Gastrocnemius medialis (tissue), 4 donors: Measurements from ENCODE around the gene SRRM2. TPM values are rescaled to one million over a fixed set of nuclear protein-coding genes. Genes with fewer than 3 reads are reported as not detected.

ENCODE experiments used
- ATAC-seq, 2 donors: fragments of 150-250 bp; one replicate each; pipeline ENCODE4 v1.9.1; 2016
- DNase-seq, 2 donors: peaks; one replicate each; pipeline ENCODE4 v3.0.0-alpha.2; 2019
- H3K27ac ChIP-seq, 4 donors: fragments of 200-600 bp; sonication (generic); 1 replicate in 1 of 4; 2 replicates in 3 of 4; pipeline ENCODE4 v1.5.1; 2016 to 2018; ENCODE audit warnings: mild to moderate bottlenecking in 2 of 4, moderate library complexity in 1 of 4
- H3K27me3 ChIP-seq, 3 donors: fragments of 200-600 bp; sonication (generic) in 2 of 3; 1 replicate in 1 of 3; 2 replicates in 2 of 3; pipeline versions ENCODE4 v1.5.1 to v1.6.0; 2016 to 2019; ENCODE audit warnings: mild to moderate bottlenecking in 1 of 3, moderate library complexity in 1 of 3
- H3K36me3 ChIP-seq, 2 donors: fragments of 200-600 bp; sonication (generic) in 1 of 2; one replicate each; pipeline ENCODE4 v1.5.1; 2017 to 2018
- H3K4me1 ChIP-seq, 2 donors: fragments of 200-600 bp; sonication (generic) in 1 of 2; one replicate each; pipeline ENCODE4 v1.5.1; 2016 to 2017; ENCODE audit warnings: mild to moderate bottlenecking in 2 of 2
- H3K4me3 ChIP-seq, 4 donors: fragments of 200-600 bp; sonication (generic) in 3 of 4; 1 replicate in 1 of 4; 2 replicates in 3 of 4; pipeline ENCODE4 v1.5.1; 2016 to 2019; ENCODE audit warnings: mild to moderate bottlenecking in 2 of 4
- H3K9me3 ChIP-seq, 3 donors: fragments of 200-600 bp; sonication (generic) in 2 of 3; 1 replicate in 1 of 3; 2 replicates in 2 of 3; pipeline ENCODE4 v1.5.1; 2016 to 2019
- CTCF ChIP-seq, 5 experiments: fragments of 450-650 bp in 3 of 5; fragments of 200-600 bp in 2 of 5; sonication (generic) in 2 of 5; IDR thresholded peaks in 4 of 5; conservative IDR thresholded peaks in 1 of 5; 1 replicate in 4 of 5; 2 replicates in 1 of 5; pipeline ENCODE4 v1.5.1; 2016 to 2019; ENCODE audit warnings: antibody characterized with exemption in 5 of 5, mild to moderate bottlenecking in 3 of 5, moderate library complexity in 3 of 5
- POLR2A ChIP-seq, 2 donors: fragments of 450-650 bp; IDR thresholded peaks; one replicate each; pipeline ENCODE4 v1.6.1; 2017; ENCODE audit warnings: antibody characterized with exemption in 2 of 2, mild to moderate bottlenecking in 2 of 2, moderate library complexity in 2 of 2
- in situ Hi-C, 4 donors: fragments of 200-750 bp; cut with MboI; loops; one replicate each; pipeline versions ENCODE4 v1.15.0 to v1.8.0; 2017; ENCODE audit warnings: low sequenced_read_pairs in 4 of 4
- intact Hi-C: fragments of 100-400 bp; cut with DNase I; formaldehyde crosslinking; loops from one replicate; pipeline ENCODE4 v1.15.1; 2023; ENCODE audit warnings: low total_unique reads
- total RNA-seq, 4 donors: library from RNA; depleted of rRNA; stranded (reverse); fragments of >200 nt; gene quantifications; one replicate each; pipeline versions ENCODE4 v1.1.0 to v1.2.3, GENCODE V29; 2016

SRRM2 gene
- total RNA-seq, 4 donors from 2014 or later: 151 to 205 (median 164) TPM

GRCh38 chr16:2748757-2749455 lies 3.5 kb upstream of the SRRM2 start:
- H3K27ac ChIP-seq: no peak overlapping the region
- peaks cover 0 to 5% of the 10 kb centered on the region in 2 donors for H3K36me3 ChIP-seq
- H3K4me3 ChIP-seq: no peak overlapping the region
- no peaks in the 10 kb centered on the region for H3K9me3 ChIP-seq
- H3K27me3 ChIP-seq: no peaks in the 10 kb centered on the region
- no peak for DNase-seq
- TF ChIP-seq CTCF (IDR thresholded peaks at IDR 0.05 in 4 of 5, conservative IDR thresholded peaks at IDR 0.05 in 1 of 5) (no peak), POLR2A (IDR thresholded peaks at IDR 0.05) (no peak)
- no peak for ATAC-seq
- H3K4me1 ChIP-seq: peaks cover 8 to 13% of the 10 kb centered on the region in 2 donors
- intact Hi-C loops: no loop called here
- in situ Hi-C loops: no loop called here

- H3K27me3 ChIP-seq: no peaks in the 10 kb centered on the region
These were observed 3.0 kb upstream of the SRRM2 start for GRCh38 chr16:2749476-2749875.

GRCh38 chr16:2749936-2750335 lies 2.5 kb upstream of the SRRM2 start:
- intact Hi-C loops: loop anchor here (5.0 to 10.0 kb wide), 4 partner anchors 55 to 482 kb away; partner anchors contain the start of genes CEMP1 and FLYWCH1
- no peak for ATAC-seq
- Histone ChIP-seq H3K27me3 (no peaks in the 10 kb centered on the region), H3K4me3 (no peak overlapping the region), H3K4me1 (peaks cover 17 to 23% of the 10 kb centered on the region in 2 donors), H3K36me3 (peaks cover 0 to 5% of the 10 kb centered on the region in 2 donors), H3K27ac (no peak overlapping the region), H3K9me3 (no peaks in the 10 kb centered on the region)
- in situ Hi-C loops: no loop called here
- TF ChIP-seq CTCF (IDR thresholded peaks at IDR 0.05 in 4 of 5, conservative IDR thresholded peaks at IDR 0.05 in 1 of 5): no peak
- no peak for TF ChIP-seq POLR2A (IDR thresholded peaks at IDR 0.05)
- no peak for DNase-seq

More at GRCh38 chr16:2749476-2749875, 3.0 kb upstream of the SRRM2 start:
- no peak for ATAC-seq
- TF ChIP-seq POLR2A (IDR thresholded peaks at IDR 0.05): no peak
- no peak for TF ChIP-seq CTCF (IDR thresholded peaks at IDR 0.05 in 4 of 5, conservative IDR thresholded peaks at IDR 0.05 in 1 of 5)
- intact Hi-C loops (no loop called here), in situ Hi-C loops (no loop called here)
- H3K27ac ChIP-seq: no peak overlapping the region
- peaks cover 0 to 5% of the 10 kb centered on the region in 2 donors for H3K36me3 ChIP-seq
- H3K9me3 ChIP-seq: no peaks in the 10 kb centered on the region
- no peak overlapping the region for H3K4me3 ChIP-seq
- no peak for DNase-seq
- H3K4me1 ChIP-seq: peaks cover 13 to 18% of the 10 kb centered on the region in 2 donors

GRCh38 chr16:2751577-2752034 lies 832 bp upstream of the SRRM2 start:
- H3K4me3 ChIP-seq: peak overlapping the region; percentile 83 to 96 (median 88)
- intact Hi-C loops: loop anchor here (1.0 to 10.0 kb wide), 8 partner anchors 26 to 481 kb away; partner anchors contain the start of genes CEMP1, ELOB, FLYWCH1 and PKMYT1

More at GRCh38 chr16:2751577-2752034, 832 bp upstream of the SRRM2 start:
- TF ChIP-seq POLR2A (IDR thresholded peaks at IDR 0.05): no peak
- TF ChIP-seq CTCF (IDR thresholded peaks at IDR 0.05 in 4 of 5, conservative IDR thresholded peaks at IDR 0.05 in 1 of 5): no peak
- peaks cover 0 to 5% of the 10 kb centered on the region in 2 donors for H3K36me3 ChIP-seq
- no peaks in the 10 kb centered on the region for H3K9me3 ChIP-seq
- peaks cover 34 to 40% of the 10 kb centered on the region in 2 donors for H3K4me1 ChIP-seq
- in situ Hi-C loops: no loop called here
- H3K27ac ChIP-seq: peak overlapping the region; percentile 90 to 100 (median 97)
- peak in 1 of 2 donors; percentile 36 for DNase-seq
- ATAC-seq: no peak
- no peaks in the 10 kb centered on the region for H3K27me3 ChIP-seq
